ENCODE measurements around the gene LCN6. TPM values are rescaled to one million over a fixed set of nuclear protein-coding genes. Genes with fewer than 3 reads are reported as not detected.
A peak's percentile ranks its signal among the peaks of the same experiment; 100 is the strongest.
"Not testable (repeated sequence)": the region's sequence is repeated elsewhere in the genome, so short reads cannot be mapped to it uniquely, and the experiment has no call there.

Gene LCN6
- total and polyA plus RNA-seq, 5 experiments from 2014 or later = not detected

GRCh38 chr9:136762915-136763648 lies 14.8 kb upstream of the LCN6 start:
- Mint-ChIP-seq H3K36me3 (no peaks in the 10 kb centered on the region), H3K4me1 (peaks cover 0 to 22% (median 2%) of the 10 kb centered on the region in 4 donors), H3K4me3 (no peak overlapping the region), H3K27me3 (peaks cover 0 to 33% (median 12%) of the 10 kb centered on the region in 5 donors), H3K27ac (peak overlapping the region in 2 of 10 donors; percentile 33 to 44), H3K9me3 (no peaks in the 10 kb centered on the region)
- ATAC-seq (peak; percentile 25 to 41), DNase-seq (peak in 4 of 10 donors; percentile 17 to 61 (median 44))
- POLR2A ChIA-PET = interaction anchor here (0.5 to 0.7 kb wide), 2 partner anchors 11 to 563 kb away, joined by 3 to 5 read pairs; no protein-coding TSS in a partner anchor

DNA sequence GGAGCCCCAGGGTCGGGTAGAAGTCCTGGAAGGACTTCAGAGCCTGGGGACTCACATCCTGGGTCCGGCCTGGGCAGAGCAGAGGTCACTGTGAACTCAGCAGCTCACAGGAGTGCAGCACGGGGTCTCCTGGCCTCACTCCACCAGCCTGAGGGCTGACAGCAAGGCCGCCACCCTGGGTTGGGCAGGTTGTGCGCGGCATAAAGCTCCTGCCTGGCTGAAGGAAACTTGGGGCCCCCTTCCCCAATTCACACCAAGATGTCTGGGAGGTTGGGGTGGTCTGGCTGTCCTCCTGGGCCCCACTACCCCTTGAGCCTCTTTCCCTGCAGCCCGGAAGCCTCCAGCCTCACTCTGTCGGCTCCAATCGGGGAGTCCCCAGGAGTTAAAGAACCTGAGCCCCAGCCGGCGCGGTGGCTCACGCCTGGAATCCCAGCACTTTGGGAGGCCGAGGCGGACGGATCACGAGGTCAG lies 13.9 kb upstream of the LCN6 start:
- Mint-ChIP-seq H3K27me3 (peaks cover 0 to 27% (median 12%) of the 10 kb centered on the region in 5 donors), H3K4me1 (peaks cover 0 to 19% (median 2%) of the 10 kb centered on the region in 4 donors), H3K4me3 (no peak overlapping the region), H3K36me3 (no peaks in the 10 kb centered on the region), H3K27ac (no peak overlapping the region), H3K9me3 (no peaks in the 10 kb centered on the region)
- POLR2A ChIA-PET = interaction anchor here (0.7 kb wide), 1 partner anchor 12 kb away, joined by 3 read pairs; no protein-coding TSS in a partner anchor
- ATAC-seq (no peak), DNase-seq (peak in 1 of 10 donors; percentile 57)

GRCh38 chr9:136761545-136761981 lies 13.2 kb upstream of the LCN6 start:
- ATAC-seq (no peak), DNase-seq (no peak)
- Mint-ChIP-seq H3K27me3 (peaks cover 0 to 21% (median 6%) of the 10 kb centered on the region in 5 donors), H3K4me3 (no peak overlapping the region), H3K9me3 (peaks cover 0 to 2% (median 0%) of the 10 kb centered on the region in 9 donors), H3K27ac (no peak overlapping the region), H3K4me1 (peaks cover 0 to 13% (median 2%) of the 10 kb centered on the region in 4 donors), H3K36me3 (no peaks in the 10 kb centered on the region)
- POLR2A ChIA-PET = interaction anchor here (0.7 kb wide), 1 partner anchor 274 kb away, joined by 3 read pairs; no protein-coding TSS in a partner anchor

DNA sequence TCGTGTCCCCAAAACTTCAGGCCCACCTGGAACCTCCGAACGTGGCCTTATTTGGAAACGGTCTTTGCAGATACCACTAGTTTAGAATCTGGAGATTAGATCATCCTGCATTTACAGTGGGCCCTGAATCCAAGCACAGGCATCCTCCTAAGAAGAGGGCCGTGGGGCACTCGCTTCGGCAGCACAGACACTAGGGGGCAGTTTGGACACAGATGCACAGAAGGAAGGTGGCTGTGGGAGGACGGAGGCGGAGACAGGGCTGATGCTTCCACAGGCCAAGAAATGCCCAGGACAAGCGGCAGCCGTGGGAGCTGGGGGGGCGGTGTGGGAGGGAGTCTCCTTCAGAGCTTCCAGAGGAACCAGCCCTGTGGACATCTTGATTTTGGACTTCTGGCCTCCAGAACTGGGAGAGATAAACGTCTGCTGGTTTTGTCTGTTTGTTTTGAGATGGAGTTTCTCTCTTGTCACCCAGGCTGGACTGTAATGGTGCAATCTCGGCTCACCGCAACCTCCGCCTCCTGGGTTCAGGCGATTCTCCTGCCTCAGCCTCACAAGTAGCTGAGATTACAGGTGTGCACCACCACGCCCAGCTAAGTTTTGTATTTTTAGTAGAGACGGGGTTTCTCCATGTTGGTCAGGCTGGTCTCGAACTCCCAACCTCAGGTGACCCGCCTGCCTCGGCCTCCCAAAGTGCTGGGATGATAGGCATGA lies 12.7 kb upstream of the LCN6 start:
- H3K27ac Mint-ChIP-seq, H3K9me3 Mint-ChIP-seq, H3K36me3 Mint-ChIP-seq, H3K4me1 Mint-ChIP-seq, ATAC-seq: not testable (repeated sequence)
- POLR2A ChIA-PET = interaction anchor here (0.7 kb wide), 1 partner anchor 274 kb away, joined by 3 read pairs; no protein-coding TSS in a partner anchor
- Mint-ChIP-seq H3K4me3 (peak overlapping the region in 1 of 10 donors; percentile 39), H3K27me3 (peaks cover 0 to 26% (median 5%) of the 10 kb centered on the region in 5 donors)
- DNase-seq = peak in 1 of 10 donors; percentile 57

- POLR2A ChIA-PET = no interaction called here
- peaks cover 0 to 5% (median 2%) of the 10 kb centered on the region in 4 donors for H3K4me1 Mint-ChIP-seq
- peak overlapping the region in 1 of 10 donors; percentile 19 for H3K4me3 Mint-ChIP-seq
- H3K27me3 Mint-ChIP-seq = peaks cover 0 to 29% (median 3%) of the 10 kb centered on the region in 5 donors
- peaks cover 0 to 9% (median 0%) of the 10 kb centered on the region in 9 donors for H3K9me3 Mint-ChIP-seq
- DNase-seq (peak in 1 of 10 donors; percentile 55), ATAC-seq (no peak)
- H3K36me3 Mint-ChIP-seq = no peaks in the 10 kb centered on the region
- no peak overlapping the region for H3K27ac Mint-ChIP-seq
Measured at GRCh38 chr9:136760424-136760823, 12.1 kb upstream of the LCN6 start.

DNA sequence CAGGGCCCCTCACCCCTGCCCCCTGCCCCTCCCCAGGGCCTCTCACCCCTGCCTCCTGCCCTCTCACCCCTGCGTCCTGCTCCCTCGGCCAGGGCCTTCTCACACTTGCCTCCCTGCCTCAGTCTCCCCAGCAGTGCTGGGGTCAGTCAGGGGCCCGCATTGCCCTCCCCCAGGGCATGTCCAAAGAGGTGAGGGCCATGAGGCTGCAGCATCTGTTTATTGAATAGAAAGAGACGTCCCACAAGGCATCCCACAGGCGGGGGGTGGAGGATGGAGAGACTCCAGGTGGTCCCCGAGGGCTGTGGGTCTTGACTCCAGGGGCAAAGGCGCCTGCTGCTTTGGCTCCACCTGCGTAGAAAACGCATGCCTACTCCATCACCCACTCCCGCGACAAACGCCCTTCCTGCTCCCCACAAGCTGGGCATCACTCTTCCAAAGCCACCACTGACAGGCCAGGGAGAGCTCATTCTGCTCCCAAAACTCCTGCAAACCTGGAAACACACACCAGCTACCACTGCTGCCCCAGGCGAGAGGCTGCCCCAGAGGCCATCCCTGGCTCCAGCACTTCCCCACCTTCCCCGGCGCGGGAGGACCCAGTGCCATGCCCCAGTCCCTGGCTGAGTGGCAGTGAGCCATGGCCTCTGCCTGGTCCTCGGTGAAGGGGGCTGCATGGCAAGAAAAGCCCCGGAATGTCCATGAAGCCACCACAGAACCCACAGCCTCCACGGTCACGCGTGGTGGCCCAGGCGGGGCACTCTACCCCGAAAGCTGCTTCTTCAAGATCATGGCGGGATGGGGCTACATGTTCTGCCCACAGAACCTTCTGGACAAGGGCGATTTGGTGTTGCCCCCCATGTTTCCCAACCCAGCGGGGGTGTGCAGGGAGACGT lies 11.4 kb upstream of the LCN6 start:
- peak overlapping the region in 1 of 10 donors; percentile 19 for H3K4me3 Mint-ChIP-seq
- no peaks in the 10 kb centered on the region for H3K36me3 Mint-ChIP-seq
- H3K27ac Mint-ChIP-seq = no peak overlapping the region
- H3K27me3 Mint-ChIP-seq = peaks cover 0 to 28% (median 3%) of the 10 kb centered on the region in 5 donors
- ATAC-seq = no peak
- peaks cover 0 to 9% (median 0%) of the 10 kb centered on the region in 9 donors for H3K9me3 Mint-ChIP-seq
- POLR2A ChIA-PET = interaction anchor here (0.5 kb wide), 1 partner anchor 355 kb away, joined by 3 read pairs; no protein-coding TSS in a partner anchor
- peak in 1 of 10 donors; percentile 38 for DNase-seq
- H3K4me1 Mint-ChIP-seq = peaks cover 0 to 5% (median 2%) of the 10 kb centered on the region in 4 donors

GRCh38 chr9:136759001-136759400 lies 10.7 kb upstream of the LCN6 start:
- ATAC-seq = no peak
- peaks cover 0 to 28% (median 3%) of the 10 kb centered on the region in 5 donors for H3K27me3 Mint-ChIP-seq
- POLR2A ChIA-PET = interaction anchor here (0.6 to 0.7 kb wide), 2 partner anchors 15 to 281 kb away, joined by 3 read pairs; no protein-coding TSS in a partner anchor
- peak in 1 of 10 donors; percentile 21 for DNase-seq
- peaks cover 0 to 9% (median 0%) of the 10 kb centered on the region in 9 donors for H3K9me3 Mint-ChIP-seq
- no peak overlapping the region for H3K4me3 Mint-ChIP-seq
- H3K27ac Mint-ChIP-seq = no peak overlapping the region
- H3K36me3 Mint-ChIP-seq = no peaks in the 10 kb centered on the region
- peaks cover 0 to 7% (median 2%) of the 10 kb centered on the region in 4 donors for H3K4me1 Mint-ChIP-seq

DNA sequence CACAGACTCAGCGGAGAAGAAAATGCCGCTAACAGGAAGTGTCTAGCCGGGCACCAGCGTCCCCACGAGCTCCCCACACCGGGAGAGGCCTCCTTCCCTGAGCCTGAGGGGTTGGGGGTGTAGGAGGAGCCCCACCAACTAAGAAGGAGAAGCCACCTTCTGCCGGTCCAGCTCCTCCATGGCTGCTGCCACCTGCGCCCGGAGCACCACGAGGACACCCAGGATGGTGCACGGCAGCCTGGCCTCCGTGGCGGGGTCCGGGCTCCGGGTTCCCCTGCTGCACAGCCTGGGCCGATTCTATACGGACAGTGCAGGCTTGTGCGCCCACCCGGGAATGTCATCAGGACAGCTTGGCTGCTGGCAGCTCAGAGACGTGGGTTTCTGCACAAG lies 9.4 kb upstream of the LCN6 start:
- Mint-ChIP-seq H3K4me3 (no peak overlapping the region), H3K9me3 (peaks cover under 1 to 11% (median 3%) of the 10 kb centered on the region in 9 donors), H3K4me1 (peaks cover 0 to 7% (median 2%) of the 10 kb centered on the region in 4 donors), H3K27ac (no peak overlapping the region), H3K27me3 (peaks cover 0 to 25% (median 3%) of the 10 kb centered on the region in 5 donors), H3K36me3 (peaks cover 0 to 1% (median under 1%) of the 10 kb centered on the region in 3 donors)
- ATAC-seq = no peak
- DNase-seq = peak in 1 of 10 donors; percentile 45
- POLR2A ChIA-PET = interaction anchor here (0.7 to 2.3 kb wide), 2 partner anchors 30 to 461 kb away, joined by 4 to 8 read pairs; no protein-coding TSS in a partner anchor

DNA sequence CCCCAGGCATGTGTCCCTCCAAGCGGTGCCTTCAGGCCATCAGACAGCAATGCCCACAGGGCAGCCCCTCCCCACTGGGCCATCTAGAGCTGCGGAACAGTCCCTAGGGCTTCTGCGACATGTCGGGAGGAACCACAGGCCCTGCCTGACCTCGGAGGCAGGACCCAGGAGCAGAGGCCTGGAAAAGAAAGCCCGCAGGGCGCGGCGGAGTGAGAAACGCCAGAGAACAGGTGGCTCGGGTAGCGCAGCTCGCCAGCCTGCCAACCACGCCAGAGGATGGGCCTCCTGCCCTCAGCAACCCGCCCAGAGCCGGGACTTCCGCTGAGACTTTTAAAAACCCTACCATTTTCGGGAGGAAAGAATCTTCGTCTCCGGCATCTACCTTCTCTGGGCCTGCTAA lies 9.0 kb upstream of the LCN6 start:
- POLR2A ChIA-PET = interaction anchor here (2.3 kb wide), 1 partner anchor 30 kb away, joined by 8 read pairs; no protein-coding TSS in a partner anchor
- peaks cover 0 to 7% (median 2%) of the 10 kb centered on the region in 4 donors for H3K4me1 Mint-ChIP-seq
- no peak for ATAC-seq
- H3K36me3 Mint-ChIP-seq = peaks cover 0 to 6% (median 4%) of the 10 kb centered on the region in 3 donors
- peak in 1 of 10 donors; percentile 59 for DNase-seq
- H3K27me3 Mint-ChIP-seq = peaks cover 0 to 25% (median 3%) of the 10 kb centered on the region in 5 donors
- H3K9me3 Mint-ChIP-seq = peaks cover 2 to 15% (median 7%) of the 10 kb centered on the region in 9 donors
- no peak overlapping the region for H3K4me3 Mint-ChIP-seq
- no peak overlapping the region for H3K27ac Mint-ChIP-seq

- POLR2A ChIA-PET = interaction anchor here (2.3 kb wide), 1 partner anchor 29 kb away, joined by 8 read pairs; no protein-coding TSS in a partner anchor
- H3K4me3 Mint-ChIP-seq = no peak overlapping the region
- H3K27me3 Mint-ChIP-seq = peaks cover 0 to 26% (median 3%) of the 10 kb centered on the region in 5 donors
- DNase-seq = peak in 1 of 10 donors; percentile 45
- no peak for ATAC-seq
- no peak overlapping the region for H3K27ac Mint-ChIP-seq
- H3K4me1 Mint-ChIP-seq = peaks cover 0 to 7% (median 2%) of the 10 kb centered on the region in 4 donors
- peaks cover 0 to 10% (median 7%) of the 10 kb centered on the region in 3 donors for H3K36me3 Mint-ChIP-seq
- peaks cover 2 to 20% (median 12%) of the 10 kb centered on the region in 9 donors for H3K9me3 Mint-ChIP-seq
Measured at GRCh38 chr9:136756836-136757235, 8.5 kb upstream of the LCN6 start.

DNA sequence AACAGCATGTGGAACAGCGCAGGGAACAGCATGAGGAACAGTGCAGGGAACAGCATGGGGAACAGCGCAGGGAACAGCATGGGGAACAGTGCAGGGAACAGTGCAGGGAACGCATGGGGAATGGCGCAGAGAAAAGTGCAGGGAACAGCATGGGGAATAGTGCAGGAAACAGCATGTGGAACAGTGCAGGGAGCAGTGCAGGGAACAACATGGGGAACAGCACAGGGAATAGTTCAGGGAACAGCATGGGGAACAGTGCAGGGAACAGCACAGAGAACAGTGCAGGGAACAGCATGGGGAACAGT lies 7.8 kb upstream of the LCN6 start:
- POLR2A ChIA-PET = no interaction called here
- DNase-seq (no peak), ATAC-seq (no peak)
- Mint-ChIP-seq H3K36me3 (peaks cover 0 to 15% (median 7%) of the 10 kb centered on the region in 3 donors), H3K9me3 (peaks cover 2 to 26% (median 18%) of the 10 kb centered on the region in 9 donors), H3K4me1 (peaks cover 0 to 7% (median 2%) of the 10 kb centered on the region in 4 donors), H3K27me3 (peaks cover 0 to 21% (median 3%) of the 10 kb centered on the region in 5 donors), H3K27ac (no peak overlapping the region), H3K4me3 (no peak overlapping the region)

All from naive thymus-derived CD8-positive, alpha-beta T cell (primary cell).